HG02943 (cell line): ENCODE measurements around the gene FBLN7.
"Not testable (repeated sequence)": the region's sequence is repeated elsewhere in the genome, so short reads cannot be mapped to it uniquely, and the experiment has no call there.

Experiments used
- ATAC-seq: cut with Tn5 transposase; IDR thresholded peaks from one replicate; pipeline ENCODE4 v1.9.1; 2021; ENCODE audit warnings: mild to moderate bottlenecking, low read depth, moderate library complexity; ENCODE audit not compliant: unreplicated experiment

Gene FBLN7

GRCh38 chr2:112181571-112182290, 43.5 kb downstream of the FBLN7 start:
- no peak for ATAC-seq

- ATAC-seq, result no peak
Measured at GRCh38 chr2:112182581-112183034, 44.4 kb downstream of the FBLN7 start.

- no peak for ATAC-seq
Measured at GRCh38 chr2:112183327-112184025, 45.3 kb downstream of the FBLN7 start.

- no peak for ATAC-seq
Measured at GRCh38 chr2:112184121-112184520, 45.9 kb downstream of the FBLN7 start.

GRCh38 chr2:112185131-112185530, 46.9 kb downstream of the FBLN7 start:
- ATAC-seq, result no peak

GRCh38 chr2:112187046-112187715, 49.0 kb downstream of the FBLN7 start:
- no peak for ATAC-seq

- no peak for ATAC-seq
Measured at GRCh38 chr2:112187805-112188596, 49.8 kb downstream of the FBLN7 start.

GRCh38 chr2:112189001-112189556, 50.9 kb downstream of the FBLN7 start:
- ATAC-seq, result no peak

- no peak for ATAC-seq
Measured at GRCh38 chr2:112194028-112194427, 55.8 kb downstream of the FBLN7 start.

GRCh38 chr2:112194482-112194881, 56.3 kb downstream of the FBLN7 start:
- ATAC-seq, result no peak

- ATAC-seq, result no peak
Measured at GRCh38 chr2:112195167-112195766, 57.1 kb downstream of the FBLN7 start.

GRCh38 chr2:112195950-112196349, 57.8 kb downstream of the FBLN7 start:
- no peak for ATAC-seq

GRCh38 chr2:112197868-112198267, 59.7 kb downstream of the FBLN7 start:
- ATAC-seq, result no peak

- no peak for ATAC-seq
Measured at GRCh38 chr2:112198780-112199179, 60.6 kb downstream of the FBLN7 start.

GRCh38 chr2:112199188-112199587, 61.0 kb downstream of the FBLN7 start:
- no peak for ATAC-seq

GRCh38 chr2:112201696-112202430, 63.7 kb downstream of the FBLN7 start:
- no peak for ATAC-seq

GRCh38 chr2:112204411-112204810, 66.2 kb downstream of the FBLN7 start:
- ATAC-seq, result no peak

- ATAC-seq, result not testable (repeated sequence)
Measured at GRCh38 chr2:112207905-112208304, 69.7 kb downstream of the FBLN7 start.

- ATAC-seq, result no peak
Measured at GRCh38 chr2:112216167-112216566, 78.0 kb downstream of the FBLN7 start.
